Activated naive CD8-positive, alpha-beta T cell treated with anti-CD3 and anti-CD28 coated beads, Interleukin-2, amount 10 ng/mL, durations not matched to agents 7 days and 5 days (primary cell): ENCODE data around the gene ZFP91. TPM values are rescaled to one million over a fixed set of nuclear protein-coding genes. Genes with fewer than 3 reads are reported as not detected.

Source experiments
- total RNA-seq, 2 experiments: library from RNA; stranded (reverse); gene quantifications; one replicate each; pipeline ENCODE4 v1.2.3, GENCODE V29; 2021

ZFP91 gene
- total RNA-seq, 2 experiments from 2014 or later, result 52.8 to 54.2 TPM

Other genes starting within 250 kb of the ZFP91 start
- gene OR5B17, start 220.0 kb upstream of the ZFP91 start, total RNA-seq, result not detected
- not detected for gene OR5B3, start 172.2 kb upstream of the ZFP91 start, total RNA-seq
- gene OR5B2, start 150.9 kb upstream of the ZFP91 start, total RNA-seq, result not detected
- gene OR5B12, start 136.8 kb upstream of the ZFP91 start, total RNA-seq, result not detected
- gene OR5B21, start 71.0 kb upstream of the ZFP91 start, total RNA-seq, result under 1 TPM; 0.45 to 0.89 TPM
- 100 to 1,000 TPM; 145 to 159 TPM for gene LPXN, start 3.2 kb upstream of the ZFP91 start, total RNA-seq
- gene CNTF, start 43.6 kb downstream of the ZFP91 start, total RNA-seq, result 1 to 10 TPM; 2.6 to 3.0 TPM
- not detected for gene GLYAT, start 152.9 kb downstream of the ZFP91 start, total RNA-seq